Measurements from ENCODE around the gene HCFC1R1. TPM values are rescaled to one million over a fixed set of nuclear protein-coding genes. Genes with fewer than 3 reads are reported as not detected.

HCFC1R1 gene
- total RNA-seq, 3 donors from 2014 or later (not counting 1 experiment from before 2014, with no cell fraction given) = 15.4 to 21.8 (median 16.0) TPM

DNA sequence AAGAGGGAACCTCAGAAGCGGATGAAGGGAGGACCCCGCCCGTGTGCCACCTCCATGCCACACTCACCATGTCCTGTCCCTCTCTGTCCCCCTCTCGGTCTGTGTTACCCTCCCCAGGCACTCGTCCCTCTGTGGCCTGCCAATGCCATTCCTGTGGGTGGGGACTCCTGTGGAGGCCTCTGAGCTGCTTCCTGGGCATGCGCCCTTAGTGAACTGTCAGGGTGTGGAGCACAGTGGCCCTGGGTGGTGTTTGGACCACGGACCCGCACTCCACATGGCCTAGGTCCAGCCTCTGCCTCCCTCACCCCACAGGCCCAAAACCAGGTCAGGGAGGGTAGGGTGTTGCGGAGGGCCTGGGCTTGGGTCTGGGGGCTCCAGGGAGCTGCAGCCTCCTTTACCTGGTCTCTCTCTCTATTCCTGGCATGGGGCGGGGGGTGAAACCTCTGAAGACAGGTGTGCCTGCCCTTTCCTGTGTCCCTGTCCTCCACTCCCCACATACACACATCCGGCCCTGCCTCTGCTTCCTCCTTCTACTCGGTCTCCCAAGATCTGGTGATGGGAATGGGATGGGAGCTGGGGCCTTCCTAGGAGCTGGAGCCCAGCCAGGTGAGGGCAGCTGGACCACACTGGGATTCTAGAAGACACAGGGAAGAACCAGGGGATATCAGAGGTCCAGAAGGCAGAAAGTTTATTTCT, 32.0 kb downstream of the HCFC1R1 start:
- no peaks in the 10 kb centered on the region for H3K27me3 ChIP-seq (ENCODE audit: control insufficient read depth, insufficient read depth, low read length)
- Mint-ChIP-seq H3K4me3 (no peak overlapping the region), H3K36me3 (no peaks in the 10 kb centered on the region), H3K27ac (no peak overlapping the region), H3K4me1 (no peaks in the 10 kb centered on the region), H3K27me3 (ENCODE audit: low read depth in 2 of 2) (no peaks in the 10 kb centered on the region), H3K9me3 (no peaks in the 10 kb centered on the region)
- DNase-seq (no peak), ATAC-seq (no peak)
- no peak overlapping the region for H3K4me3 ChIP-seq (ENCODE audit: low read length)
- H3K9me3 ChIP-seq (ENCODE audit: control insufficient read depth, insufficient read depth, low read length) = no peaks in the 10 kb centered on the region
- no peak overlapping the region for H3K27ac ChIP-seq (ENCODE audit: low read length)
- no peaks in the 10 kb centered on the region for H3K4me1 ChIP-seq (ENCODE audit: control insufficient read depth, insufficient read depth, low read length)
- no peaks in the 10 kb centered on the region for H3K36me3 ChIP-seq (ENCODE audit: control insufficient read depth, insufficient read depth, low read length)
- WGBS (ENCODE audit: insufficient coverage) = 84% methylated on average over 8 of the region's 12 CpGs
- TF ChIP-seq, protein P1, sequence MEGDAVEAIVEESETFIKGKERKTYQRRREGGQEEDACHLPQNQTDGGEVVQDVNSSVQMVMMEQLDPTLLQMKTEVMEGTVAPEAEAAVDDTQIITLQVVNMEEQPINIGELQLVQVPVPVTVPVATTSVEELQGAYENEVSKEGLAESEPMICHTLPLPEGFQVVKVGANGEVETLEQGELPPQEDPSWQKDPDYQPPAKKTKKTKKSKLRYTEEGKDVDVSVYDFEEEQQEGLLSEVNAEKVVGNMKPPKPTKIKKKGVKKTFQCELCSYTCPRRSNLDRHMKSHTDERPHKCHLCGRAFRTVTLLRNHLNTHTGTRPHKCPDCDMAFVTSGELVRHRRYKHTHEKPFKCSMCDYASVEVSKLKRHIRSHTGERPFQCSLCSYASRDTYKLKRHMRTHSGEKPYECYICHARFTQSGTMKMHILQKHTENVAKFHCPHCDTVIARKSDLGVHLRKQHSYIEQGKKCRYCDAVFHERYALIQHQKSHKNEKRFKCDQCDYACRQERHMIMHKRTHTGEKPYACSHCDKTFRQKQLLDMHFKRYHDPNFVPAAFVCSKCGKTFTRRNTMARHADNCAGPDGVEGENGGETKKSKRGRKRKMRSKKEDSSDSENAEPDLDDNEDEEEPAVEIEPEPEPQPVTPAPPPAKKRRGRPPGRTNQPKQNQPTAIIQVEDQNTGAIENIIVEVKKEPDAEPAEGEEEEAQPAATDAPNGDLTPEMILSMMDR (IDR thresholded peaks at IDR 0.05) = no peak
- intact Hi-C loops (cut with micrococcal nuclease) = no loop called here

DNA sequence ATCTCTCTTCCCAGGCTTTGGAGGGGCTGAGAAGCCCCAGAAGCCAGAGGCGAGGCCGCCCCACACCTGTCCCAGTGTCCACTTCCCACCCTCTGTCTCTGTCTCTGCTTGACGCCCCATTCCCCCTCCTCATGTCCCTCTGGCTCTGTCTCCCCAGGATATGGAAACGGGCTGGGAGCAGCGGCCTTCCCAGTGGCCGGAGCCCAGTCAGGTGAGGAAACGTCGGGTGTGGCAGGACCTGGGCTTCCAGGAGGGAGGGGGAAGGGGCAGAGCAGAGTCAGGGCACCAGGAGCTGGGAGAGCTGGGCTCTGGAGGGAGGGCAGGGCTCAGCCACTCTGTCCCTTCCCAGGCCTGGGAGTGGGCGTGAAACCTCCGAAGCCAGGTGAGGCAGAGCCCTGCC, 32.9 kb downstream of the HCFC1R1 start:
- Mint-ChIP-seq H3K27ac (no peak overlapping the region), H3K4me3 (no peak overlapping the region), H3K36me3 (no peaks in the 10 kb centered on the region), H3K9me3 (no peaks in the 10 kb centered on the region), H3K4me1 (no peaks in the 10 kb centered on the region), H3K27me3 (ENCODE audit: low read depth in 2 of 2) (no peaks in the 10 kb centered on the region)
- Histone ChIP-seq H3K9me3 (ENCODE audit: control insufficient read depth, insufficient read depth, low read length) (no peaks in the 10 kb centered on the region), H3K4me1 (ENCODE audit: control insufficient read depth, insufficient read depth, low read length) (no peaks in the 10 kb centered on the region), H3K27ac (ENCODE audit: low read length) (no peak overlapping the region), H3K36me3 (ENCODE audit: control insufficient read depth, insufficient read depth, low read length) (no peaks in the 10 kb centered on the region), H3K4me3 (ENCODE audit: low read length) (no peak overlapping the region), H3K27me3 (ENCODE audit: control insufficient read depth, insufficient read depth, low read length) (no peaks in the 10 kb centered on the region)
- no peak for DNase-seq
- TF ChIP-seq, protein P1 (IDR thresholded peaks at IDR 0.05) = no peak
- WGBS (ENCODE audit: insufficient coverage) = 78% methylated on average over 10 of the region's 10 CpGs
- ATAC-seq = no peak
- intact Hi-C loops (cut with micrococcal nuclease) = no loop called here

DNA sequence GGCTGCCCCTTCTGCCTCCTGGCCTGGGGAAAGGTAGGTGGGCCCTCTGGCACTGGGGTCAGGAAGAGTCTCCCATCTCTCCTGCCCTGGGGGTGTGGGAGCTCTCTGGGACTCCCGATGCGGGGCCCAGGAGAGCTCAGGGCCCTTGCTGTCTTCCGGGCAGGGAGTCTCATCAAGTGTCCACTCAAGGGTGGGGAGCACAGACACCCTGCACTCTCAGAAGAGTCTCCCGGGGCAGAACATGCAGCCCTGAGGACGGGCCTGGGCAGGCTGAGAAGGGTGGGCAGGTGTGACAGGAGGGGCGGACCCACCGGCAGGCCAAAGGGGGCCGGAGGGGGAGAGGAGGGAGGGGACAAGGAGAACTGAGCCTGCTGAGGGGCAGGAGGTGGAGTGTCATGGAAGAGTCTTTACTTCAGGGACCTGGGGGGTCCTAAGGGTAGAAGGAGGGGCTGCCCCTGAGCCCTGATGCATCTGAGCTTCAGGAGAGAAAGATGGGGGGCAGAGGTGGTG, 35.1 kb downstream of the HCFC1R1 start:
- H3K4me3 ChIP-seq (ENCODE audit: low read length) = no peak overlapping the region
- no peak overlapping the region for H3K27ac Mint-ChIP-seq
- no peaks in the 10 kb centered on the region for H3K27me3 ChIP-seq (ENCODE audit: control insufficient read depth, insufficient read depth, low read length)
- no peaks in the 10 kb centered on the region for H3K27me3 Mint-ChIP-seq (ENCODE audit: low read depth in 2 of 2)
- H3K36me3 Mint-ChIP-seq = no peaks in the 10 kb centered on the region
- TF ChIP-seq, protein P1 (IDR thresholded peaks at IDR 0.05) = no peak
- no peak for DNase-seq
- no peaks in the 10 kb centered on the region for H3K9me3 Mint-ChIP-seq
- no peak overlapping the region for H3K4me3 Mint-ChIP-seq
- no peak for ATAC-seq
- H3K9me3 ChIP-seq (ENCODE audit: control insufficient read depth, insufficient read depth, low read length) = no peaks in the 10 kb centered on the region
- H3K4me1 Mint-ChIP-seq = no peaks in the 10 kb centered on the region
- intact Hi-C loops (cut with micrococcal nuclease) = no loop called here
- H3K36me3 ChIP-seq (ENCODE audit: control insufficient read depth, insufficient read depth, low read length) = no peaks in the 10 kb centered on the region
- no peak overlapping the region for H3K27ac ChIP-seq (ENCODE audit: low read length)
- peaks cover 5% of the 10 kb centered on the region for H3K4me1 ChIP-seq (ENCODE audit: control insufficient read depth, insufficient read depth, low read length)
- WGBS (ENCODE audit: insufficient coverage) = 93% methylated on average over 8 of the region's 8 CpGs

DNA sequence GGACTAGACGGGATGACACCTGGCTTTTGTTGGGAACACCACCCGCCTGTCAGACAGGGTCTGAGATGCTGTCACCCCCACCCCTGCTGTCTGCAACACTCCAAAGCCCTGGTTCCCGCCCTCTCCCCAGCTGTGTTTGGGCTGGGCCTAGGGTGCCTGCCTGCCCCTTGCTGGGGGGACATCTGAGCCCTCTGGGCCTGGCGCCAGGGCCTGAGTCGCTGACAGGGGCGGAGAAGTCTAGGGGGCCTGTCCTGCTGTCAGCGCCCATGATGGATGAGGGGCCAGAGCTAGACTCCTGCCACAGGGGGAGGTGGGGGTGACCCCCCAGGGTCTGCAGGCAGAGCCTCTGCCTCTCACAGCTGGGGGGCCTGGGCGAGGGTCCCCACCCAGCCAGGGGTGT, 35.9 kb downstream of the HCFC1R1 start:
- no peak for ATAC-seq
- H3K27ac ChIP-seq (ENCODE audit: low read length) = no peak overlapping the region
- TF ChIP-seq, protein P1 (IDR thresholded peaks at IDR 0.05) = no peak
- DNase-seq = no peak
- no peaks in the 10 kb centered on the region for H3K27me3 Mint-ChIP-seq (ENCODE audit: low read depth in 2 of 2)
- peaks cover 12% of the 10 kb centered on the region for H3K4me1 ChIP-seq (ENCODE audit: control insufficient read depth, insufficient read depth, low read length)
- H3K36me3 Mint-ChIP-seq = no peaks in the 10 kb centered on the region
- intact Hi-C loops (cut with micrococcal nuclease) = no loop called here
- no peaks in the 10 kb centered on the region for H3K36me3 ChIP-seq (ENCODE audit: control insufficient read depth, insufficient read depth, low read length)
- H3K27me3 ChIP-seq (ENCODE audit: control insufficient read depth, insufficient read depth, low read length) = no peaks in the 10 kb centered on the region
- no peak overlapping the region for H3K4me3 ChIP-seq (ENCODE audit: low read length)
- H3K4me1 Mint-ChIP-seq = no peaks in the 10 kb centered on the region
- no peak overlapping the region for H3K27ac Mint-ChIP-seq
- no peak overlapping the region for H3K4me3 Mint-ChIP-seq
- no peaks in the 10 kb centered on the region for H3K9me3 Mint-ChIP-seq
- 82% methylated on average over 8 of the region's 8 CpGs for WGBS (ENCODE audit: insufficient coverage)
- H3K9me3 ChIP-seq (ENCODE audit: control insufficient read depth, insufficient read depth, low read length) = no peaks in the 10 kb centered on the region

All from natural killer cell (primary cell).